ENCODE measurements around the gene AGBL1.
"Not testable (repeated sequence)": the region's sequence is repeated elsewhere in the genome, so short reads cannot be mapped to it uniquely, and the experiment has no call there.

Gene AGBL1

GRCh38 chr15:87032295-87032694, 952.6 kb downstream of the AGBL1 start:
- DNase-seq: no peak

- DNase-seq: no peak
Measured at GRCh38 chr15:87033056-87033455, 953.4 kb downstream of the AGBL1 start.

DNA sequence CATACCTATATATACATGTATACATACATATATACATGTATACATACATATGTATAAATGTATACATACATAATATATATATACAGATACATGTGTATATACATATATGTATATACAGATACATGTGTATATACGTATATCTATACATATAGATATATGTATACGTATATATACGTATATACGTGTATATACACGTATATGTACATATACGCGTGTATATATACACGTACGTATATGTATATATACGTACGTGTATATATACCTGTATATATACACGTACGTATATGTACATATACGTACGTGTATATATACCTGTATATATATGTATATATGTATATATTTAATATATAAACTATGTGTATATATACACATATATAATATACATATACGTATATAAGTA, 955.2 kb downstream of the AGBL1 start:
- DNase-seq: no peak

GRCh38 chr15:87038404-87038803, 958.7 kb downstream of the AGBL1 start:
- DNase-seq: no peak

- DNase-seq: not testable (repeated sequence)
Measured at GRCh38 chr15:87042619-87043018, 962.9 kb downstream of the AGBL1 start.

GRCh38 chr15:87045746-87046145, 966.1 kb downstream of the AGBL1 start:
- DNase-seq: no peak

DNA sequence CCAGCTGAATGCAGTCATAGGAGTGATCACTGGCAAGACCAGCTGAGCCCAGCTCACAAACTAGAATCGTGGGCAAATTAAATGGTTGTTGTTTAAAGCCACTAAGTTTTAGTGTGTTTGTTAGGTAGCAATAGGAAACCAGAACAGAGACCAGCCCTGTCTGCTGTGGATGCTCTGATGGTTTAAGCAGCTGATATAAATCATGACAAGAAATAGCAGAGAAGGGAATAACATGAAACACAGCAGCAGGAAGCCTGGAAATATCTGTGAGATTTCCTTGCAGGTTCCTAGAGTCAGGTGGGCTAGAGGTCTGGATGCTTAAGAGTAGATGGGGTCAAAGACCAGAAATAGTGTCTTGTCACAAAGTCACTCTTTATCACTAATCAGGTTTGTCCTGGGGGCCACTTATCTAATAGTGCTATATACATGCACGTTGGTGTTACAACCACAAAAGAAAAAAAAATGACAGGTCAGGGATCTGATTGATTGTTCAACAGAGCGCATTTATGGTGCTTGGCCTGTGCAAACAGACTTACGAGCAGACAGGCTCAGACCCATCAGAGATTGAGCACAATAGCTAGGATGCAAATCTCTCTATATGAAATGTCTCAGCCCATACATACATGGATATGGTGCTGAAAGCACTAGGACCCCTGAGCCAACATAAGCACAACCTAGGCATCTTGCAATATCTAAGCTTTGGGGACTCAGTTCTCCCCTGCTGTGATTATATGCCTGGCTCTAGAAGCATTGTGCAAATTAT, 967.7 kb downstream of the AGBL1 start:
- DNase-seq: peak; percentile 49
